Esophagus squamous epithelium (tissue), 5 donors: ENCODE results near the gene PKP4. TPM values are rescaled to one million over a fixed set of nuclear protein-coding genes. Genes with fewer than 3 reads are reported as not detected.

ENCODE experiments used
- DNase-seq: peaks from one replicate; lab custom pipeline; 2025; lab: John Stamatoyannopoulos, UW
- H3K27ac ChIP-seq, 4 donors: fragments of 200-600 bp; sonication (generic); one replicate each; pipeline ENCODE4 v1.5.1; 2016 to 2019; ENCODE audit warnings: mild to moderate bottlenecking in 1 of 4
- H3K27me3 ChIP-seq, 4 donors: fragments of 200-600 bp; sonication (generic); 1 replicate in 3 of 4; 2 replicates in 1 of 4; pipeline versions ENCODE4 v1.5.1 to v1.6.0; 2017 to 2021; ENCODE audit warnings: antibody characterized with exemption in 1 of 4
- H3K36me3 ChIP-seq, 3 donors: fragments of 200-600 bp; sonication (generic); one replicate each; pipeline ENCODE4 v1.5.1; 2016 to 2019
- H3K4me1 ChIP-seq, 3 donors: fragments of 200-600 bp; sonication (generic); one replicate each; pipeline ENCODE4 v1.5.1; 2017 to 2019
- H3K4me3 ChIP-seq, 4 donors: fragments of 200-600 bp; sonication (generic); 1 replicate in 3 of 4; 2 replicates in 1 of 4; pipeline ENCODE4 v1.5.1; 2016 to 2019; ENCODE audit warnings: mild to moderate bottlenecking in 2 of 4, moderate library complexity in 1 of 4
- H3K9me3 ChIP-seq, 3 donors: fragments of 200-600 bp; sonication (generic); one replicate each; pipeline ENCODE4 v1.5.1; 2016 to 2019
- POLR2A ChIP-seq, 4 donors: fragments of 450-650 bp; IDR thresholded peaks; one replicate each; pipeline ENCODE4 v1.6.1; 2017; ENCODE audit warnings: antibody characterized with exemption in 4 of 4, mild to moderate bottlenecking in 4 of 4, moderate library complexity in 3 of 4
- WGBS, 2 donors: methylation state at CpG; one replicate each; pipeline ENCODE4 v1.1.5; 2018; 5-methylcytosine and 5-hydroxymethylcytosine counted together
- intact Hi-C: fragments of 100-400 bp; cut with DNase I; formaldehyde crosslinking; loops from one replicate; pipeline ENCODE4 v1.15.0; 2022
- total RNA-seq, 4 donors: library from RNA; depleted of rRNA; stranded (reverse); fragments of >200 nt; gene quantifications; one replicate each; pipeline ENCODE4 v1.1.0, GENCODE V29; 2016
- TF ChIP-seq, protein P1 (sequence below), 6 experiments: fragments of 450-650 bp in 4 of 6; fragments of 200-600 bp in 2 of 6; sonication (generic) in 2 of 6; IDR thresholded peaks; one replicate each; pipeline ENCODE4 v1.5.1; 2016 to 2019; ENCODE audit warnings: antibody characterized with exemption in 6 of 6, mild to moderate bottlenecking in 4 of 6, moderate library complexity in 4 of 6
- donor health status: DM: yes; HTN: yes; CAD: no.

The PKP4 gene
- total RNA-seq, 4 donors from 2014 or later, result 36.3 to 77.1 (median 46.6) TPM

DNA sequence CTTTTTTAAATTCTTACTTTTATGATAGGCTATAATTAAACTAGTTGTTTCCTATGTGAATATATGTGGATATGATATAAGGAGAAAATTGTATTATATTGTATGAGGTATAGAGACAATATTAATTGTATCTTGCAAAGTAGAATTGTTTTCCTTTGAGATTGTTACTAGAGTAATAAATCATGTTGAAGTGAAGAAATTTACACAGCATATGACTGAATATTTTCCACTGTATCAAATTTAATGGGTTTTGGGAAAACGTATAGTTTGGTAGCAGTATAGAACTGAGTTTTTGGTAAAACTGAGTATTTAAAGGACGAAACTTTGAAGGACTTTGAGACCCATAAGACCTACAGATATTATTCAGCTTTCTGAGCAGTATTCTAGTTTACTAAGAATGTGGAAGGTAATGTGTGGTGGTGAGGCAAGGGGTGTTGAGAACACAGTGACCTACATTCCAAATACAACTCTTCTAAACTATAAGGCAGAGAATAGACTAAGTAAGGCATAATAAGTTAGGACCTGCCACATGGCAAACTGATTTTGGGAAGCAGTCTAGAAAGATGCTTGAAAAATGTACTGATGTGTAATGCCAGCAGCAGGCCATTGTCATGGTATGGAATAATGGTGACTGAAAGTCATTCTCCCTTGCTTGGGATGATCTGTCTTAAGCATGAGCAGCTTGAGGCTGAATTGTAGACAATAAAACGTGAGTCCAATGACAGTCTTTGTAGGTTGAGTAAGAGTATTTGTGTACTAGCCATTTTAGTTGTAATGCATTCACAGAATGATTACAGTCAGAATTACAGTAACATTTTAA, 29.6 kb downstream of the PKP4 start:
- 73 to 83% methylated on average over 3 of the region's 3 CpGs for WGBS, 2 donors

GRCh38 chr2:158486970-158487325, 30.2 kb downstream of the PKP4 start:
- Histone ChIP-seq H3K4me3 (no peak overlapping the region), H3K9me3 (no peaks in the 10 kb centered on the region), H3K27me3 (no peaks in the 10 kb centered on the region), H3K4me1 (peaks cover 0 to 40% (median 18%) of the 10 kb centered on the region in 3 donors), H3K36me3 (no peaks in the 10 kb centered on the region), H3K27ac (no peak overlapping the region)
- no peak for DNase-seq
- TF ChIP-seq POLR2A (IDR thresholded peaks at IDR 0.05), result no peak
- TF ChIP-seq, protein P1, sequence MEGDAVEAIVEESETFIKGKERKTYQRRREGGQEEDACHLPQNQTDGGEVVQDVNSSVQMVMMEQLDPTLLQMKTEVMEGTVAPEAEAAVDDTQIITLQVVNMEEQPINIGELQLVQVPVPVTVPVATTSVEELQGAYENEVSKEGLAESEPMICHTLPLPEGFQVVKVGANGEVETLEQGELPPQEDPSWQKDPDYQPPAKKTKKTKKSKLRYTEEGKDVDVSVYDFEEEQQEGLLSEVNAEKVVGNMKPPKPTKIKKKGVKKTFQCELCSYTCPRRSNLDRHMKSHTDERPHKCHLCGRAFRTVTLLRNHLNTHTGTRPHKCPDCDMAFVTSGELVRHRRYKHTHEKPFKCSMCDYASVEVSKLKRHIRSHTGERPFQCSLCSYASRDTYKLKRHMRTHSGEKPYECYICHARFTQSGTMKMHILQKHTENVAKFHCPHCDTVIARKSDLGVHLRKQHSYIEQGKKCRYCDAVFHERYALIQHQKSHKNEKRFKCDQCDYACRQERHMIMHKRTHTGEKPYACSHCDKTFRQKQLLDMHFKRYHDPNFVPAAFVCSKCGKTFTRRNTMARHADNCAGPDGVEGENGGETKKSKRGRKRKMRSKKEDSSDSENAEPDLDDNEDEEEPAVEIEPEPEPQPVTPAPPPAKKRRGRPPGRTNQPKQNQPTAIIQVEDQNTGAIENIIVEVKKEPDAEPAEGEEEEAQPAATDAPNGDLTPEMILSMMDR (IDR thresholded peaks at IDR 0.05), result no peak
- WGBS, 2 donors, result 28 to 36% methylated on average over 5 of the region's 5 CpGs
- intact Hi-C loops, result no loop called here

More for the DNA sequence above, 29.6 kb downstream of the PKP4 start:
- H3K27me3 ChIP-seq, result no peaks in the 10 kb centered on the region
- peaks cover 0 to 36% (median 18%) of the 10 kb centered on the region in 3 donors for H3K4me1 ChIP-seq
- no peak overlapping the region for H3K27ac ChIP-seq
- no peaks in the 10 kb centered on the region for H3K36me3 ChIP-seq
- H3K4me3 ChIP-seq, result no peak overlapping the region
- DNase-seq, result no peak
- intact Hi-C loops, result no loop called here
- TF ChIP-seq POLR2A (IDR thresholded peaks at IDR 0.05), result no peak
- TF ChIP-seq, protein P1 (IDR thresholded peaks at IDR 0.05), result no peak
- H3K9me3 ChIP-seq, result no peaks in the 10 kb centered on the region

- Histone ChIP-seq H3K36me3 (no peaks in the 10 kb centered on the region), H3K4me1 (peaks cover 0 to 41% (median 18%) of the 10 kb centered on the region in 3 donors), H3K9me3 (no peaks in the 10 kb centered on the region), H3K27me3 (no peaks in the 10 kb centered on the region), H3K4me3 (no peak overlapping the region), H3K27ac (no peak overlapping the region)
- TF ChIP-seq, protein P1 (IDR thresholded peaks at IDR 0.05), result no peak
- TF ChIP-seq POLR2A (IDR thresholded peaks at IDR 0.05), result no peak
- intact Hi-C loops, result no loop called here
- DNase-seq, result no peak
Measured at GRCh38 chr2:158487419-158487818, 30.7 kb downstream of the PKP4 start.

DNA sequence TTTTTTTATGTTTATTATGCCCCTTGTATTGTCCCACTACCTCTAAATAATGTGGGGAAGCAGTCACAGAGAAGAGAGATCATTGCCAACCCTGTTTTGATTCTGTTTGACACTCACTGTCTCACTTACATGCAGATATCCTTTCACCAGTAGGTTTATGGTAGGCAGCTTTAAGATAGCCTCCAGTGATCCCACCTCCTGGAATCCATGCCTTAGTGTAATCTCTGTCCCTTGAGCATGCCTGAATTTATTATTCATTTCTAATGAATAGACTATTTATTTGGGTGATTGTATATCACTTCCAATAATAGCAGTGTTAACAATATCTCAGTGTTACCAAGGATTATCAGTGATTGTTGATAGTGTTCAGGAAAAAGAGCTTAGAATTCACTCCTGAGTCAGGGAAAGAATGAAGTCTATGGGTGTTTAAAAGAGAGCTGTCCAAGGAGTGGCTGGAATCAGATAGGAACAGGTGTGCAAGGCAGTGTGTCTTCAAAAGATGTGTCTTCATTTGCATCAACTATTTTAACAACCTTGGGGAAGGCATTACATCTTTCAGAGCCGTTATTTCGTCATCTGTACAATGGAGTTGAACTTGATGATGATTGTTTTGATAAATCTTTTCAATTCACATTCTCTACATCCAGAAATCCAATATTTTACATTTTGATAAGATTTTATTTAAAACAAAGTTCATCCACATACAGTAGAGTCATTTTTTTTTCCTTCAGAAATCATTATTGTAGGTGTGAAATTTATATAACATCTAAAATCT, 31.9 kb downstream of the PKP4 start:
- Histone ChIP-seq H3K36me3 (no peaks in the 10 kb centered on the region), H3K27me3 (no peaks in the 10 kb centered on the region), H3K4me3 (no peak overlapping the region), H3K9me3 (no peaks in the 10 kb centered on the region), H3K4me1 (peaks cover 0 to 45% (median 21%) of the 10 kb centered on the region in 3 donors), H3K27ac (no peak overlapping the region)
- 69 to 73% methylated on average over 2 of the region's 2 CpGs for WGBS, 2 donors
- intact Hi-C loops, result no loop called here
- no peak for DNase-seq
- TF ChIP-seq, protein P1 (IDR thresholded peaks at IDR 0.05), result no peak
- no peak for TF ChIP-seq POLR2A (IDR thresholded peaks at IDR 0.05)
